Measurements from ENCODE around the gene RNF208.
A peak's percentile ranks its signal among the peaks of the same experiment; 100 is the strongest.

Gene RNF208

DNA sequence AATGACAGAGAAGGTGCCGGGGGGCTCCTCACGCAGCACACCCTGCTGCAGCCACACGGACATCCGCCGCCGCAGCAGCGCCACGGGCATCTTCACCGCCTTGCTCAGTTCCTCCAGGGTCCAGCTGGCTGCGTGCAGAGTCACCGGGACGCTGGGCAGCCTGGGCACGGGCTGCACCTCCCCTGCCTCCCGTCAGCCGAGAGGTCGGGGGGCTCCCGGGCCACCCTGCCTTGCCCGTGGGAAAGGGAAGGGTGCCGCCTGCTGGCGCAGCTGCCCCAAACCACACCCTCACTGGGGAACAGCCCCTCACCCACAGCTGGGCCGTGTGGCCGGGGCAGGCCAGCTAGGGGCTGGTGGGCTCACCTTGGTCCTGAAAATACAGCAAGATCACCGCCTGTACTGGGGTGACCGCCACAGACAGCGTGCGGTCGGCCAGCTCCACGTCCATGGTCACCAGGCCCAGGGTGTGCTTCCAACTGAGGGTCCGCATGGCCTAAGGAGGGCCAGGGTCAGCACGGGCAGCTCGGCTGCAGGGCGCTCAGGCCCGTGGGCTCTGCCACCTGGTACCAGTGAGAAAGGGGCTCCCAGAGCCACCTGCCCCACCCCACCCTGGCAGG, 46.6 kb downstream of the RNF208 start:
- Histone ChIP-seq H3K27me3 (ENCODE audit: insufficient read depth, insufficient read length) (peaks cover 15% of the 10 kb centered on the region), H3K4me1 (ENCODE audit: insufficient read depth, insufficient read length) (peaks cover 12% of the 10 kb centered on the region), H3K36me3 (ENCODE audit: insufficient read depth, insufficient read length, low read length) (peaks cover 44% of the 10 kb centered on the region), H3K9ac (ENCODE audit: insufficient read length, low read depth) (no peak overlapping the region), H3K9me3 (ENCODE audit: insufficient read depth, low read length) (no peaks in the 10 kb centered on the region), H3K4me3 (ENCODE audit: insufficient read length, low read depth) (no peak overlapping the region)
- DNase-seq (ENCODE audit: low read depth, low spot score) = no peak
- TF ChIP-seq SUZ12 (IDR thresholded peaks at IDR 0.05; ENCODE audit: extremely low read depth, insufficient read depth, insufficient read length) (no peak), ZNF274 (IDR thresholded peaks at IDR 0.05; ENCODE audit: low read depth, low read length) (no peak), YY1 (IDR thresholded peaks at IDR 0.05; ENCODE audit: insufficient read depth, insufficient read length) (no peak)

DNA sequence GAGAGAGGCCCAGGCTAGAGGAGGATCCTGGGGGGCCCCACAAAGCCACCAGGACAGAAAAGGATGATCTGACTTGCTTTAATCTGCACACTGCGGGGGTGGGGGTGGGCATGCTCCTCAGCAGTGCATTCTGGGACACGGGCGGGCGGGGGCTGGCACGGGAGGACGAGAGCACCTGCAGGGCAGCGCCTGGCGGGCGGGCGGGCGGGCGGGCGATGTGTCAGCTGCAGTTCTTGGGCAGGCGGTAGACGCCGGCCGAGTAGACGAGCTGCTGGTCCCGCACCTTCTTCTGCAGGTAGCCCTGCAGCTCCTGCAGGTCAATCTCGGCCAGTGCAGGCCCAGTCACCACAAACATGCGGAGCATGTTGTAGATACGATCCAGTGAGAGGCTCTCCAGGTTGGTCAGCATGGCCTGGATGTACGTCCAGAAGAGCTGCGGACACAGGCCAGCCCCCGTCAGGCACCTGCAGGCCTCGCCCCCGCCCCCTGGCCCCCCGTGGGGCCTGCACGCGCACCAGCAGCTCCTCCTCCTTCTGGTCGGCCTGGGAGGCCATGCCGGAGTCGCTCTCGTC, 47.2 kb downstream of the RNF208 start:
- TF ChIP-seq ZNF274 (IDR thresholded peaks at IDR 0.05; ENCODE audit: low read depth, low read length) = no peak
- no peak for TF ChIP-seq YY1 (IDR thresholded peaks at IDR 0.05; ENCODE audit: insufficient read depth, insufficient read length)
- TF ChIP-seq SUZ12 (IDR thresholded peaks at IDR 0.05; ENCODE audit: extremely low read depth, insufficient read depth, insufficient read length) = no peak
- Histone ChIP-seq H3K9me3 (ENCODE audit: insufficient read depth, low read length) (no peaks in the 10 kb centered on the region), H3K36me3 (ENCODE audit: insufficient read depth, insufficient read length, low read length) (peaks cover 37% of the 10 kb centered on the region), H3K27me3 (ENCODE audit: insufficient read depth, insufficient read length) (peaks cover 21% of the 10 kb centered on the region), H3K4me3 (ENCODE audit: insufficient read length, low read depth) (no peak overlapping the region), H3K4me1 (ENCODE audit: insufficient read depth, insufficient read length) (peaks cover 17% of the 10 kb centered on the region), H3K9ac (ENCODE audit: insufficient read length, low read depth) (no peak overlapping the region)
- DNase-seq (ENCODE audit: low read depth, low spot score) = no peak

DNA sequence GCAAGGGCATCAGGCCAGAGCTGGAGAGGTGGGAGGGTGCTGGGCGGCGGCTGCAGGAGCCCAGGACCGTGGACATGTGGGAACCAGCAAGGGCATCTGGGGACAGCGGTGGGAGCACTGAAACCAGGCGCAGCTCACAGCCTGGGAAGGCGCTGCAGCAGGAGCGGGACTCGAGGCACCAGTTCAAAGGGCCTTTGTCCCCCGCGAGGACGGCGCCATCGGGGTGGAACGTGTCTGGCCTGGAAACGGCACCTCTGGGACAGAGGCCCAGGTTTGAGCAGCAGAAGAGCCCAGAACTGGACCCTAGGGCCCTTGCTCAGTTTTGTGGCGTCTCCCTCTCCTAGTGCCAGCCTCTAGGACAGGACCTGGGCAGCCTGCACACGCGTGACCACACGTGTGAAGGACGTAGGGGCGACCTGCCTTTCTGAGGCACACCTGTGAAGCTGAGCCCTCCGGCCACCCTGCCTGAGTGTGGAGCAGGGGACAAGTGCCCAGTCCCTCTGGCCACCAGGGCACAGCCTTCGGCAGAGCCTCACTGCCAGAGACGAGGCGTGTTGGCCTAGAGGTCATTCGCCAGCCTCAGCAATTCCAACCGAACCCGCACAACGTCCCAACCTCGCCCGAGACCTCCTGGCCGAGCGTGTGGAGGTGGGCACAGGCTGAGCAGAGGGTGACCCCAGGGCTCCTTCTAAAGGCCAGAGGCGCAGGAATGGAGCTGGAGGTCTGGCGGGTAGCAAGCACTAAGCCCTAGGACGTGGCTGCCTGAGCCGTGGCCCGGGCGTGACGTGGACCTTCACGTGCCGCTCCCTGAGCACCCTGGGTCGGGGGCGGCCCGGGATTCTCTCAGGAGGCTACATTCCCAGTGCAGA, 48.0 kb downstream of the RNF208 start:
- no peak overlapping the region for H3K9ac ChIP-seq (ENCODE audit: insufficient read length, low read depth)

GRCh38 chr9:137172901-137173795, 48.9 kb downstream of the RNF208 start:
- peaks cover 23% of the 10 kb centered on the region for H3K4me1 ChIP-seq (ENCODE audit: insufficient read depth, insufficient read length)
- peaks cover 38% of the 10 kb centered on the region for H3K27me3 ChIP-seq (ENCODE audit: insufficient read depth, insufficient read length)
- H3K4me3 ChIP-seq (ENCODE audit: insufficient read length, low read depth) = no peak overlapping the region
- no peak for TF ChIP-seq ZNF274 (IDR thresholded peaks at IDR 0.05; ENCODE audit: low read depth, low read length)
- TF ChIP-seq SUZ12 (IDR thresholded peaks at IDR 0.05; ENCODE audit: extremely low read depth, insufficient read depth, insufficient read length) = no peak
- no peak for TF ChIP-seq YY1 (IDR thresholded peaks at IDR 0.05; ENCODE audit: insufficient read depth, insufficient read length)
- H3K9me3 ChIP-seq (ENCODE audit: insufficient read depth, low read length) = no peaks in the 10 kb centered on the region
- no peak for DNase-seq (ENCODE audit: low read depth, low spot score)
- peaks cover 21% of the 10 kb centered on the region for H3K36me3 ChIP-seq (ENCODE audit: insufficient read depth, insufficient read length, low read length)
- no peak overlapping the region for H3K9ac ChIP-seq (ENCODE audit: insufficient read length, low read depth)

More for the DNA sequence above, 48.0 kb downstream of the RNF208 start:
- Histone ChIP-seq H3K27me3 (ENCODE audit: insufficient read depth, insufficient read length) (peaks cover 29% of the 10 kb centered on the region), H3K4me3 (ENCODE audit: insufficient read length, low read depth) (no peak overlapping the region), H3K36me3 (ENCODE audit: insufficient read depth, insufficient read length, low read length) (peaks cover 29% of the 10 kb centered on the region), H3K4me1 (ENCODE audit: insufficient read depth, insufficient read length) (peaks cover 23% of the 10 kb centered on the region), H3K9me3 (ENCODE audit: insufficient read depth, low read length) (no peaks in the 10 kb centered on the region)
- DNase-seq (ENCODE audit: low read depth, low spot score) = no peak
- no peak for TF ChIP-seq ZNF274 (IDR thresholded peaks at IDR 0.05; ENCODE audit: low read depth, low read length)
- no peak for TF ChIP-seq YY1 (IDR thresholded peaks at IDR 0.05; ENCODE audit: insufficient read depth, insufficient read length)
- TF ChIP-seq SUZ12 (IDR thresholded peaks at IDR 0.05; ENCODE audit: extremely low read depth, insufficient read depth, insufficient read length) = no peak

GRCh38 chr9:137171149-137171900, 50.7 kb downstream of the RNF208 start:
- DNase-seq (ENCODE audit: low read depth, low spot score) = no peak
- Histone ChIP-seq H3K4me1 (ENCODE audit: insufficient read depth, insufficient read length) (peaks cover 26% of the 10 kb centered on the region), H3K36me3 (ENCODE audit: insufficient read depth, insufficient read length, low read length) (peaks cover 9% of the 10 kb centered on the region), H3K4me3 (ENCODE audit: insufficient read length, low read depth) (no peak overlapping the region), H3K9me3 (ENCODE audit: insufficient read depth, low read length) (no peaks in the 10 kb centered on the region), H3K9ac (ENCODE audit: insufficient read length, low read depth) (no peak overlapping the region), H3K27me3 (ENCODE audit: insufficient read depth, insufficient read length) (peaks cover 56% of the 10 kb centered on the region)
- TF ChIP-seq YY1 (IDR thresholded peaks at IDR 0.05; ENCODE audit: insufficient read depth, insufficient read length) = no peak
- TF ChIP-seq SUZ12 (IDR thresholded peaks at IDR 0.05; ENCODE audit: extremely low read depth, insufficient read depth, insufficient read length) = no peak
- no peak for TF ChIP-seq ZNF274 (IDR thresholded peaks at IDR 0.05; ENCODE audit: low read depth, low read length)

DNA sequence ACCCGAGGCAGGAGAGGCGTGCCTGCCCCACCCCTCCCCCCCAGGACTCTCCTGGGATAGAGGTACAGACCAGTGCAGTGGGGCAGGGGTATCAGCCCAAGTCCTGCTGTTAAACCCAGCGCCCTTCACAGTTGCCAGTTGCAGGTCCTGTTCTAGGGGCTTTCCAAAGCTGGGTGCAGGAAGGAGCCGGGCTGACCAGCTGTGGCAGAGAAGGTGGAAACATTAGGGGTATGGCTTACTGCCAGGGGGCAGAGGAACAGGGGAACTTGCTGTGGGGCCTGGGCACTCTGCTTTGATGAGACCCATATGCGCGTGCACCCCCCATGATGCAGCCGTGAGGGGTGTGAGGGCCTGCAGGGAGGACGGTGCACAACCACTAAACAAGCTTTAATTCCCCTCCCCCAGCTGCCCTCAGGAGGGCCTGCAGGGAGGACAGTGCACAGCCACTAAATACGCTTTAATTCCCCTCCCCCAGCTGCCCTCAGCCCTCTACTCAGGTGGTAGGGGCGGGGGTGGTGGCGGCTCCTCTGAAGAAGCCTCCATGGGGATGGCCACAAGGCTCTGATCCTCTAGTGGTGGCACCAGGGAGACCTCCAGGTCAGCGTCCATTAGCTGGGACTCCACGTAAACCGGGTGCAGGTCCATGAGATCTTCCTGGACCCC, 51.4 kb downstream of the RNF208 start:
- DNase-seq (ENCODE audit: low read depth, low spot score) = no peak
- Histone ChIP-seq H3K4me1 (ENCODE audit: insufficient read depth, insufficient read length) (peaks cover 28% of the 10 kb centered on the region), H3K9me3 (ENCODE audit: insufficient read depth, low read length) (no peaks in the 10 kb centered on the region), H3K36me3 (ENCODE audit: insufficient read depth, insufficient read length, low read length) (peaks cover 9% of the 10 kb centered on the region), H3K4me3 (ENCODE audit: insufficient read length, low read depth) (no peak overlapping the region), H3K9ac (ENCODE audit: insufficient read length, low read depth) (peak overlapping the region; percentile 85), H3K27me3 (ENCODE audit: insufficient read depth, insufficient read length) (peaks cover 63% of the 10 kb centered on the region)
- no peak for TF ChIP-seq YY1 (IDR thresholded peaks at IDR 0.05; ENCODE audit: insufficient read depth, insufficient read length)
- no peak for TF ChIP-seq SUZ12 (IDR thresholded peaks at IDR 0.05; ENCODE audit: extremely low read depth, insufficient read depth, insufficient read length)
- no peak for TF ChIP-seq ZNF274 (IDR thresholded peaks at IDR 0.05; ENCODE audit: low read depth, low read length)

All from NT2/D1 (cell line).